Fibroblast of lung (primary cell): ENCODE results near the gene ZXDC. TPM values are rescaled to one million over a fixed set of nuclear protein-coding genes. Genes with fewer than 3 reads are reported as not detected.
A peak's percentile ranks its signal among the peaks of the same experiment; 100 is the strongest.

Experiments used
- DNase-seq, 2 donors: peaks; one replicate each; pipeline versions ENCODE4 v3.0.0 to v3.0.0-alpha.2; 2010; ENCODE audit warnings: low read depth in 2 of 2
- H2AFZ ChIP-seq: 2 replicates; pipeline ENCODE4 v1.5.1; 2012; ENCODE audit warnings: low read length, control low read depth, inconsistent platforms
- H3K27ac ChIP-seq: 2 replicates; pipeline ENCODE4 v1.5.1; 2011; ENCODE audit warnings: low read length, control low read depth; ENCODE audit not compliant: insufficient read depth
- H3K27me3 ChIP-seq: 2 replicates; pipeline ENCODE4 v1.5.1; 2011; ENCODE audit warnings: mild to moderate bottlenecking, low read length; ENCODE audit not compliant: control insufficient read depth, insufficient read depth
- H3K36me3 ChIP-seq: 2 replicates; pipeline ENCODE4 v1.5.1; 2011; ENCODE audit warnings: low read length; ENCODE audit not compliant: control insufficient read depth, insufficient read depth
- H3K4me1 ChIP-seq: 2 replicates; pipeline ENCODE4 v1.5.1; 2011; ENCODE audit warnings: low read length; ENCODE audit not compliant: control insufficient read depth, insufficient read depth; ENCODE audit errors: extremely low read depth
- H3K4me2 ChIP-seq: 2 replicates; pipeline ENCODE4 v1.5.1; 2011; ENCODE audit warnings: low read length, control low read depth; ENCODE audit not compliant: insufficient read depth; ENCODE audit errors: extremely low read depth
- H3K4me3 ChIP-seq, 4 experiments: fragments of 200-600 bp in 1 of 4; sonication (generic) in 1 of 4; replicated peaks in 1 of 4; 2 replicates each; pipeline ENCODE4 v1.5.1; 2011 to 2016; ENCODE audit warnings: low read length in 4 of 4, low read depth in 3 of 4, mild to moderate bottlenecking in 3 of 4, control low read depth in 2 of 4, inconsistent platforms in 1 of 4, mixed read lengths in 1 of 4; ENCODE audit not compliant: insufficient read depth in 1 of 4; ENCODE audit errors: control extremely low read depth in 1 of 4
- H3K79me2 ChIP-seq: 2 replicates; pipeline ENCODE4 v1.5.1; 2012; ENCODE audit warnings: mild to moderate bottlenecking, low read length, inconsistent platforms; ENCODE audit not compliant: control insufficient read depth, insufficient read depth
- H3K9ac ChIP-seq: 2 replicates; pipeline ENCODE4 v1.5.1; 2011; ENCODE audit warnings: mild to moderate bottlenecking, low read length, control low read depth; ENCODE audit not compliant: insufficient read depth
- H3K9me3 ChIP-seq: 2 replicates; pipeline ENCODE4 v1.5.1; 2012; ENCODE audit warnings: low read depth, low read length; ENCODE audit not compliant: control insufficient read depth, insufficient read depth
- H4K20me1 ChIP-seq: 2 replicates; pipeline ENCODE4 v1.5.1; 2011; ENCODE audit warnings: low read length; ENCODE audit not compliant: control insufficient read depth, insufficient read depth; ENCODE audit errors: extremely low read depth
- CTCF ChIP-seq, 2 donors: IDR thresholded peaks in 1 of 2; conservative IDR thresholded peaks in 1 of 2; 1 replicate in 1 of 2; 2 replicates in 1 of 2; pipeline ENCODE4 v1.5.1; 2011 to 2012; ENCODE audit warnings: low read length in 2 of 2, control low read depth in 1 of 2, inconsistent platforms in 1 of 2, low read depth in 1 of 2, mild to moderate bottlenecking in 1 of 2
- EZH2 ChIP-seq: IDR thresholded peaks from 2 replicates; pipeline ENCODE4 v1.5.1; 2012; ENCODE audit warnings: low read length, control low read depth, mild to moderate bottlenecking; ENCODE audit errors: missing control alignments
- polyA plus RNA-seq, 2 donors: library from polyadenylated mRNA; depleted of rRNA in 1 of 2; stranded (reverse) in 1 of 2; unstranded in 1 of 2; fragments of >200 nt; gene quantifications; 2 replicates each; pipeline ENCODE4 v1.2.1, GENCODE V29; 2011 to 2012; ENCODE audit warnings: missing spikeins in 1 of 2
- total RNA-seq: library from RNA; depleted of rRNA; stranded (reverse); fragments of >200 nt; gene quantifications from 2 replicates; pipeline ENCODE4 v1.2.1, GENCODE V29; 2014

ZXDC gene
- total and polyA plus RNA-seq, 2 donors (not counting 1 experiment from before 2014, with no cell fraction given) = 5.9 to 17.8 TPM

DNA sequence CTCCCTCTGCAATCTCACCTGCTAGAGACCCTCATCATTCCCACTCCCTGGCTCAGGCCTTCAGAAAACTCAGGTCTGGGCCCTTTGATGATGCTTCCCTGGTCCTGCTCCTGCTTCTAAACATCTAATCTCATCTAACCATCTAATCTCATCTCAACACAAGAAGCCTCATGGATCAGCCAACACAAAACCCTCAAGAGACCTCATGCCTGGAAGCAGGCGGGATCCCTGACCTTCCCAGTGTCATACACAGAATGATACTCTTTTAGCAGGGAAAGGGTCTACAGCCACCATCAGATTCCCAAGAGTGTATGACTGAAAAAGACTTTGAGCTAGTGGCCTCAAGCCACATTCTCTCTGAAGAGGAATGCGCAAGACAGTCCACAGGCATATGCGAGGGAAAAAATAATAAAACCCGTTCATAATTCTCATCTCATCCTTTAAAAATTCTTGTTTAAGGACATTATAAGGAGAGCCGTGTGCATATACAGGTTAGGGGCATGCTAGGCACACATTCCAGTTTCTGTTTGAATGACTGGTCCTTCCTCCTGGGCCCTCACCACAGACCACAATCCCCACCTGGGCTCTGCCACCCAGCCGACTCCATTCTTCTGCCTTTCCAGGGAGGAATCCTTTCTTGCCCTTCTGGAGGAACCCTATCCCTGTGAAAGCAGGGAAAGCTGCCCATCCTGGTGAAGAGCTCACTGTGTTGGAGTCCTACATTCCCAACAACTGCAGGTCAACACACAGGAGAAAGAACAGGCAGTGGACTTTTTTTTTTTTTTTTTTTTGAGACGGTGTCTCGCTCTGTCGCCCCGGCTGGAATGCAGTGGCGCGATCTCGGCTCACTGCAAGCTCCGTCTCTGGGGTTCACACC, 2.2 kb downstream of the ZXDC start:
- Histone ChIP-seq H4K20me1 (no peaks in the 10 kb centered on the region), H3K4me3 (peak overlapping the region in 2 of 4 experiments; percentile 39 to 41), H3K4me2 (peak overlapping the region; percentile 67), H3K9ac (no peak overlapping the region), H3K79me2 (peaks cover 40% of the 10 kb centered on the region), H3K27ac (no peak overlapping the region), H3K27me3 (no peaks in the 10 kb centered on the region), H2AFZ (no peak overlapping the region), H3K9me3 (no peaks in the 10 kb centered on the region), H3K4me1 (peaks cover 7% of the 10 kb centered on the region), H3K36me3 (peaks cover 7% of the 10 kb centered on the region)
- no peak for DNase-seq
- no peak for TF ChIP-seq CTCF (conservative IDR thresholded peaks at IDR 0.05 in 1 of 2, IDR thresholded peaks at IDR 0.05 in 1 of 2; ENCODE audit: low read depth in 1 of 2, low read length in 2 of 2)
- TF ChIP-seq EZH2 = no peak

- H3K9ac ChIP-seq = no peak overlapping the region
- H3K4me3 ChIP-seq = peak overlapping the region in 3 of 4 experiments; percentile 11 to 41 (median 29)
- TF ChIP-seq CTCF (conservative IDR thresholded peaks at IDR 0.05 in 1 of 2, IDR thresholded peaks at IDR 0.05 in 1 of 2; ENCODE audit: low read depth in 1 of 2, low read length in 2 of 2) (peak in 1 of 2 donors; percentile 20), EZH2 (no peak)
- peaks cover 45% of the 10 kb centered on the region for H3K79me2 ChIP-seq
- H4K20me1 ChIP-seq = no peaks in the 10 kb centered on the region
- peak overlapping the region; percentile 67 for H3K4me2 ChIP-seq
- no peaks in the 10 kb centered on the region for H3K9me3 ChIP-seq
- H3K27ac ChIP-seq = no peak overlapping the region
- peaks cover 11% of the 10 kb centered on the region for H3K36me3 ChIP-seq
- peaks cover 7% of the 10 kb centered on the region for H3K4me1 ChIP-seq
- no peaks in the 10 kb centered on the region for H3K27me3 ChIP-seq
- peak; percentile 81 to 96 for DNase-seq
- H2AFZ ChIP-seq = no peak overlapping the region
Measured at GRCh38 chr3:126472277-126473006, 3.2 kb downstream of the ZXDC start.

DNA sequence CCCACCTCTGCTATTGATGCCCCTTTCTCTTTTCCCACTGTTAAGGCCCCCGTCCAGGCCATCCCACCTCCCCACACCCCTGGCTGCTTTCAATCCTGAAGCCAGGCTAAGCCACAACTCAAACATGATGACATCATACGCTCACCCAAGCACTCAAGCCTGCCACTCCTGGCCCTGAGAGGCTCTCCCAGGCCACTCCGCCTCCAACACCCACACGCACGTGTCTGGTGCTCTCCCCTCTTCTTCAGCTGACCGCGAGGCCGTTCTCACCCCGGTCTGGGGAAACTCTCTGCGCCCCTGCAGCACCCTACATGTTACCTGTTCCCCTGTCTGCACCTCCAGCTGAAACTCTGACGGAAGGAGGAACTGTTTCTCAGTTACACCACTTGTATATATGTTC, 6.2 kb downstream of the ZXDC start:
- Histone ChIP-seq H4K20me1 (no peaks in the 10 kb centered on the region), H3K27ac (no peak overlapping the region), H3K9me3 (no peaks in the 10 kb centered on the region), H3K27me3 (no peaks in the 10 kb centered on the region), H3K4me2 (no peak overlapping the region), H3K36me3 (peaks cover 26% of the 10 kb centered on the region), H2AFZ (no peak overlapping the region), H3K9ac (no peak overlapping the region), H3K79me2 (peaks cover 38% of the 10 kb centered on the region), H3K4me3 (no peak overlapping the region), H3K4me1 (peaks cover 5% of the 10 kb centered on the region)
- no peak for TF ChIP-seq CTCF (conservative IDR thresholded peaks at IDR 0.05 in 1 of 2, IDR thresholded peaks at IDR 0.05 in 1 of 2; ENCODE audit: low read depth in 1 of 2, low read length in 2 of 2)
- no peak for TF ChIP-seq EZH2
- no peak for DNase-seq
